ENCODE data around the gene OLFM1.

DNA sequence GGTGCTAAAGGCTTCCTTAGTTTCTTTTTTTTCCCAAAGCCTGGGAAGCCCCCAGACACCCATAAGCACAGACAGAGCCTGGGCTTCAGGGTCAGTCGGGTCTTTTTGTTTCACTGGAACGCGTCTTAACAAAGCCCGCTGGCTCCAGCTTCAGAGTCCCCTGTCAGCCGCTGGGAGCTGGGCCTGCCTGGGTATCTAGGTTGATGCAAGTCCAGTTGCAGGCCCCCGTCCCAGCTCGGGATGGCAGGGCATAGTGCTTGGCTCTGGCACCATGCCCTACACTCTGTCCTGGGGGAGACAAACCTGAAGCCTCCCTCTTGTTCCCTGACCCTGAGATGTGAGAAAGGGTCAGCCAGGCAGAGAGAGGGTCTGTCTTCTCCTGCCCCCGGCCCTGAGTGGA is 14.5 kb downstream of the OLFM1 start:
- TF ChIP-seq, protein P1, sequence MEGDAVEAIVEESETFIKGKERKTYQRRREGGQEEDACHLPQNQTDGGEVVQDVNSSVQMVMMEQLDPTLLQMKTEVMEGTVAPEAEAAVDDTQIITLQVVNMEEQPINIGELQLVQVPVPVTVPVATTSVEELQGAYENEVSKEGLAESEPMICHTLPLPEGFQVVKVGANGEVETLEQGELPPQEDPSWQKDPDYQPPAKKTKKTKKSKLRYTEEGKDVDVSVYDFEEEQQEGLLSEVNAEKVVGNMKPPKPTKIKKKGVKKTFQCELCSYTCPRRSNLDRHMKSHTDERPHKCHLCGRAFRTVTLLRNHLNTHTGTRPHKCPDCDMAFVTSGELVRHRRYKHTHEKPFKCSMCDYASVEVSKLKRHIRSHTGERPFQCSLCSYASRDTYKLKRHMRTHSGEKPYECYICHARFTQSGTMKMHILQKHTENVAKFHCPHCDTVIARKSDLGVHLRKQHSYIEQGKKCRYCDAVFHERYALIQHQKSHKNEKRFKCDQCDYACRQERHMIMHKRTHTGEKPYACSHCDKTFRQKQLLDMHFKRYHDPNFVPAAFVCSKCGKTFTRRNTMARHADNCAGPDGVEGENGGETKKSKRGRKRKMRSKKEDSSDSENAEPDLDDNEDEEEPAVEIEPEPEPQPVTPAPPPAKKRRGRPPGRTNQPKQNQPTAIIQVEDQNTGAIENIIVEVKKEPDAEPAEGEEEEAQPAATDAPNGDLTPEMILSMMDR (IDR thresholded peaks at IDR 0.05; ENCODE audit: insufficient read depth, low read depth, low read length) = no peak
- TF ChIP-seq EZH2 (IDR thresholded peaks at IDR 0.05; ENCODE audit: insufficient read depth, low read length) = no peak

All from astrocyte (in vitro differentiated cells and primary cell).